GM23338 (cell line): ENCODE data around the gene KIAA1217. TPM values are rescaled to one million over a fixed set of nuclear protein-coding genes. Genes with fewer than 3 reads are reported as not detected.

Experiments
- ATAC-seq: fragments of 200-7000 bp; cut with Tn5 transposase; 3 replicates; pipeline ENCODE4 v1.9.1; 2020
- DNase-seq: peaks from one replicate; pipeline ENCODE4 v3.0.0-alpha.2; 2015; ENCODE audit warnings: low spot score
- H2AFZ ChIP-seq: fragments of 200-600 bp; sonication (generic); 2 replicates; pipeline ENCODE4 v1.8.0; 2016; ENCODE audit warnings: antibody characterized with exemption, mild to moderate bottlenecking, moderate library complexity
- H3F3A ChIP-seq: fragments of 200-600 bp; sonication (generic); replicated peaks from 2 replicates; pipeline ENCODE4 v1.8.0; 2017; ENCODE audit warnings: antibody characterized with exemption, mixed run types, low read depth
- H3K27ac ChIP-seq: fragments of 200-600 bp; sonication (generic); 2 replicates; pipeline ENCODE4 v1.6.1; 2016; ENCODE audit warnings: low read depth
- H3K27me3 ChIP-seq: fragments of 200-600 bp; sonication (generic); 2 replicates; pipeline ENCODE4 v1.8.0; 2016; ENCODE audit warnings: mild to moderate bottlenecking, mixed run types, moderate library complexity; ENCODE audit not compliant: insufficient read depth
- H3K36me3 ChIP-seq: fragments of 200-600 bp; sonication (generic); 2 replicates; pipeline ENCODE4 v1.8.0; 2016; ENCODE audit warnings: mild to moderate bottlenecking; ENCODE audit not compliant: insufficient read depth
- H3K4me1 ChIP-seq: fragments of 200-600 bp; sonication (generic); 2 replicates; pipeline ENCODE4 v1.8.0; 2016; ENCODE audit warnings: mild to moderate bottlenecking, moderate library complexity; ENCODE audit not compliant: insufficient read depth
- H3K4me2 ChIP-seq: fragments of 200-600 bp; sonication (generic); 2 replicates; pipeline ENCODE4 v1.7.1; 2017; ENCODE audit warnings: mixed run types
- H3K4me3 ChIP-seq: fragments of 200-600 bp; sonication (generic); 2 replicates; pipeline ENCODE4 v1.6.1; 2016; ENCODE audit warnings: mixed run types
- H3K79me2 ChIP-seq: fragments of 200-600 bp; sonication (generic); replicated peaks from 2 replicates; pipeline ENCODE4 v1.8.0; 2017; ENCODE audit warnings: mild to moderate bottlenecking; ENCODE audit not compliant: insufficient read depth
- H3K9me2 ChIP-seq: fragments of 200-600 bp; sonication (generic); 2 replicates; pipeline ENCODE4 v1.8.0; 2017; ENCODE audit not compliant: insufficient read depth
- H4K20me1 ChIP-seq: fragments of 200-600 bp; sonication (generic); replicated peaks from 2 replicates; pipeline ENCODE4 v1.8.0; 2017; ENCODE audit warnings: mild to moderate bottlenecking; ENCODE audit not compliant: insufficient read depth
- H3K27ac Mint-ChIP-seq: 2 replicates; pipeline ENCODE4 v1.8.0; 2020; ENCODE audit warnings: inconsistent platforms, mild to moderate bottlenecking, moderate library complexity, mixed read lengths
- H3K27me3 Mint-ChIP-seq: 3 replicates; pipeline ENCODE4 v1.8.0; 2022; ENCODE audit warnings: low read depth, mild to moderate bottlenecking, moderate library complexity, mixed read lengths, inconsistent platforms; ENCODE audit not compliant: insufficient read depth, poor library complexity
- H3K36me3 Mint-ChIP-seq: 3 replicates; pipeline ENCODE4 v1.8.0; 2021; ENCODE audit warnings: low read depth, mild to moderate bottlenecking, inconsistent platforms, moderate library complexity, mixed read lengths
- H3K4me1 Mint-ChIP-seq: 3 replicates; pipeline ENCODE4 v1.8.0; 2020; ENCODE audit warnings: mild to moderate bottlenecking, inconsistent platforms, mixed read lengths
- H3K4me3 Mint-ChIP-seq: 3 replicates; pipeline ENCODE4 v1.8.0; 2021; ENCODE audit warnings: moderate library complexity, mild to moderate bottlenecking, inconsistent platforms, mixed read lengths
- H3K9me3 Mint-ChIP-seq: 3 replicates; pipeline ENCODE4 v1.8.0; 2020; ENCODE audit warnings: moderate library complexity, mild to moderate bottlenecking, inconsistent platforms, mixed read lengths
- CREB1 ChIP-seq: fragments of 250-450 bp; sonication (Bioruptor Pico); IDR thresholded peaks from 2 replicates; pipeline ENCODE4 v1.5.0; 2020; ENCODE audit warnings: low read depth, mild to moderate bottlenecking, moderate library complexity
- CTCF ChIP-seq, 2 experiments: fragments of 200-600 bp in 1 of 2; sonication (generic) in 1 of 2; conservative IDR thresholded peaks; 2 replicates each; pipeline versions ENCODE4 v1.5.1 to v1.6.1; 2016 to 2017; ENCODE audit warnings: antibody characterized with exemption in 2 of 2, low read depth in 2 of 2, mild to moderate bottlenecking in 2 of 2, moderate library complexity in 1 of 2
- EZH2 ChIP-seq: fragments of 200-600 bp; sonication (generic); IDR thresholded peaks from one replicate; pipeline ENCODE4 v1.8.0; 2017; ENCODE audit warnings: antibody characterized with exemption, mild to moderate bottlenecking, low read depth; ENCODE audit not compliant: unreplicated experiment
- EZH2phosphoT487 ChIP-seq: fragments of 200-600 bp; sonication (generic); IDR thresholded peaks from one replicate; pipeline ENCODE4 v1.8.1; 2018; ENCODE audit warnings: antibody characterized with exemption; ENCODE audit not compliant: unreplicated experiment
- NANOG ChIP-seq: IDR thresholded peaks from 2 replicates; pipeline ENCODE4 v1.6.1; 2016; ENCODE audit warnings: antibody characterized with exemption, borderline replicate concordance
- STAT1 ChIP-seq: IDR thresholded peaks from one replicate; pipeline ENCODE4 v1.6.1; 2016; ENCODE audit warnings: antibody characterized with exemption; ENCODE audit not compliant: unreplicated experiment
- ZNF114 ChIP-seq: fragments of 250-450 bp; sonication (Bioruptor Pico); IDR thresholded peaks from 2 replicates; pipeline ENCODE4 v1.5.0; 2020; ENCODE audit warnings: mild to moderate bottlenecking, moderate library complexity
- polyA plus RNA-seq: library from polyadenylated mRNA; unstranded; fragments of >200 nt; fragmentation: Nextera tagmentation; extraction: Ambion mirVana; gene quantifications from 2 replicates; pipeline ENCODE4 v1.2.1, GENCODE V29; 2016
- total RNA-seq: library from RNA; depleted of rRNA; stranded (reverse); fragments of >200 nt; shearing (Covaris generic); gene quantifications from 2 replicates; pipeline ENCODE4 v1.2.3, GENCODE V29; 2014
- TF ChIP-seq, protein P1 (sequence below): fragments of 250-450 bp; sonication (Bioruptor Pico); IDR thresholded peaks from 2 replicates; pipeline ENCODE4 v1.5.0; 2020; ENCODE audit warnings: mild to moderate bottlenecking, moderate library complexity
- TF ChIP-seq, protein P2 (sequence below): IDR thresholded peaks from one replicate; pipeline ENCODE4 v1.6.1; 2018; ENCODE audit warnings: antibody characterized with exemption; ENCODE audit not compliant: unreplicated experiment

Gene KIAA1217
- total and polyA plus RNA-seq, 2 experiments from 2014 or later: 6.4 to 9.1 TPM

DNA sequence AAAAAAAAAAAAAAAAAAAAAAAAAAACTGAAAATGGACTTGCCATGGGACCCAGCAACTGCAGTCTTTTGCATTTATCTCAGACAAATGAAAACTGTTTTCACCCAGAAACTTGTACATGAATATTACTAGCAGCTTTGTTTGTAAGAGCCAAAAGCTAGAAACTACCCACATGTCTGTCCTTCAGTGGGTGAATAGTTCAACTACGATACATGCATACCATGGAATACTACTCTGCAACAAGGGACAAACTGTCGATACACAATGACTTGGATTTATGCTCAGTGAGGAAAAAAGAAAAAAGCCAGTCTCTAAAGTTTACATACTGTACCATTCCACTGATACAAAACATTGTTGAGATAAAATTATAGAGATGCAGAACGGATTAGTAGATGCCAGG is 195.6 kb downstream of the KIAA1217 start:
- Histone ChIP-seq H3K9me2 (no peaks in the 10 kb centered on the region), H3K36me3 (no peaks in the 10 kb centered on the region), H3K79me2 (no peaks in the 10 kb centered on the region), H3K27ac (no peak overlapping the region), H3F3A (no peaks in the 10 kb centered on the region), H3K4me2 (no peak overlapping the region), H3K4me3 (no peak overlapping the region), H4K20me1 (no peaks in the 10 kb centered on the region; the same call in 1 of the 2 replicates), H2AFZ (no peak overlapping the region), H3K4me1 (no peaks in the 10 kb centered on the region), H3K27me3 (no peaks in the 10 kb centered on the region)
- no peak overlapping the region for H3K4me3 Mint-ChIP-seq
- H3K9me3 Mint-ChIP-seq: no peaks in the 10 kb centered on the region
- TF ChIP-seq, protein P1, sequence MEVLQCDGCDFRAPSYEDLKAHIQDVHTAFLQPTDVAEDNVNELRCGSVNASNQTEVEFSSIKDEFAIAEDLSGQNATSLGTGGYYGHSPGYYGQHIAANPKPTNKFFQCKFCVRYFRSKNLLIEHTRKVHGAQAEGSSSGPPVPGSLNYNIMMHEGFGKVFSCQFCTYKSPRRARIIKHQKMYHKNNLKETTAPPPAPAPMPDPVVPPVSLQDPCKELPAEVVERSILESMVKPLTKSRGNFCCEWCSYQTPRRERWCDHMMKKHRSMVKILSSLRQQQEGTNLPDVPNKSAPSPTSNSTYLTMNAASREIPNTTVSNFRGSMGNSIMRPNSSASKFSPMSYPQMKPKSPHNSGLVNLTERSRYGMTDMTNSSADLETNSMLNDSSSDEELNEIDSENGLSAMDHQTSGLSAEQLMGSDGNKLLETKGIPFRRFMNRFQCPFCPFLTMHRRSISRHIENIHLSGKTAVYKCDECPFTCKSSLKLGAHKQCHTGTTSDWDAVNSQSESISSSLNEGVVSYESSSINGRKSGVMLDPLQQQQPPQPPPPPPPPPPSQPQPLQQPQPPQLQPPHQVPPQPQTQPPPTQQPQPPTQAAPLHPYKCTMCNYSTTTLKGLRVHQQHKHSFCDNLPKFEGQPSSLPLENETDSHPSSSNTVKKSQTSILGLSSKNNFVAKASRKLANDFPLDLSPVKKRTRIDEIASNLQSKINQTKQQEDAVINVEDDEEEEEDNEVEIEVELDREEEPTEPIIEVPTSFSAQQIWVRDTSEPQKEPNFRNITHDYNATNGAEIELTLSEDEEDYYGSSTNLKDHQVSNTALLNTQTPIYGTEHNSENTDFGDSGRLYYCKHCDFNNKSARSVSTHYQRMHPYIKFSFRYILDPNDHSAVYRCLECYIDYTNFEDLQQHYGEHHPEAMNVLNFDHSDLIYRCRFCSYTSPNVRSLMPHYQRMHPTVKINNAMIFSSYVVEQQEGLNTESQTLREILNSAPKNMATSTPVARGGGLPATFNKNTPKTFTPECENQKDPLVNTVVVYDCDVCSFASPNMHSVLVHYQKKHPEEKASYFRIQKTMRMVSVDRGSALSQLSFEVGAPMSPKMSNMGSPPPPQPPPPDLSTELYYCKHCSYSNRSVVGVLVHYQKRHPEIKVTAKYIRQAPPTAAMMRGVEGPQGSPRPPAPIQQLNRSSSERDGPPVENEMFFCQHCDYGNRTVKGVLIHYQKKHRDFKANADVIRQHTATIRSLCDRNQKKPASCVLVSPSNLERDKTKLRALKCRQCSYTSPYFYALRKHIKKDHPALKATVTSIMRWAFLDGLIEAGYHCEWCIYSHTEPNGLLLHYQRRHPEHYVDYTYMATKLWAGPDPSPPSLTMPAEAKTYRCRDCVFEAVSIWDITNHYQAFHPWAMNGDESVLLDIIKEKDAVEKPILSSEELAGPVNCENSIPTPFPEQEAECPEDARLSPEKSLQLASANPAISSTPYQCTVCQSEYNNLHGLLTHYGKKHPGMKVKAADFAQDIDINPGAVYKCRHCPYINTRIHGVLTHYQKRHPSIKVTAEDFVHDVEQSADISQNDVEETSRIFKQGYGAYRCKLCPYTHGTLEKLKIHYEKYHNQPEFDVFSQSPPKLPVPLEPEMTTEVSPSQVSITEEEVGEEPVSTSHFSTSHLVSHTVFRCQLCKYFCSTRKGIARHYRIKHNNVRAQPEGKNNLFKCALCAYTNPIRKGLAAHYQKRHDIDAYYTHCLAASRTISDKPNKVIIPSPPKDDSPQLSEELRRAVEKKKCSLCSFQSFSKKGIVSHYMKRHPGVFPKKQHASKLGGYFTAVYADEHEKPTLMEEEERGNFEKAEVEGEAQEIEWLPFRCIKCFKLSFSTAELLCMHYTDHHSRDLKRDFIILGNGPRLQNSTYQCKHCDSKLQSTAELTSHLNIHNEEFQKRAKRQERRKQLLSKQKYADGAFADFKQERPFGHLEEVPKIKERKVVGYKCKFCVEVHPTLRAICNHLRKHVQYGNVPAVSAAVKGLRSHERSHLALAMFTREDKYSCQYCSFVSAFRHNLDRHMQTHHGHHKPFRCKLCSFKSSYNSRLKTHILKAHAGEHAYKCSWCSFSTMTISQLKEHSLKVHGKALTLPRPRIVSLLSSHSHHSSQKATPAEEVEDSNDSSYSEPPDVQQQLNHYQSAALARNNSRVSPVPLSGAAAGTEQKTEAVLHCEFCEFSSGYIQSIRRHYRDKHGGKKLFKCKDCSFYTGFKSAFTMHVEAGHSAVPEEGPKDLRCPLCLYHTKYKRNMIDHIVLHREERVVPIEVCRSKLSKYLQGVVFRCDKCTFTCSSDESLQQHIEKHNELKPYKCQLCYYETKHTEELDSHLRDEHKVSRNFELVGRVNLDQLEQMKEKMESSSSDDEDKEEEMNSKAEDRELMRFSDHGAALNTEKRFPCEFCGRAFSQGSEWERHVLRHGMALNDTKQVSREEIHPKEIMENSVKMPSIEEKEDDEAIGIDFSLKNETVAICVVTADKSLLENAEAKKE (CRISPR knock-in tag): no peak
- no peak for TF ChIP-seq STAT1
- no peak overlapping the region for H3K27ac Mint-ChIP-seq
- ATAC-seq (no peak), DNase-seq (no peak)
- peaks cover 5% of the 10 kb centered on the region; the same call in 1 of the 3 replicates for H3K4me1 Mint-ChIP-seq
- H3K27me3 Mint-ChIP-seq: peaks cover 3% of the 10 kb centered on the region
- H3K36me3 Mint-ChIP-seq: no peaks in the 10 kb centered on the region

DNA sequence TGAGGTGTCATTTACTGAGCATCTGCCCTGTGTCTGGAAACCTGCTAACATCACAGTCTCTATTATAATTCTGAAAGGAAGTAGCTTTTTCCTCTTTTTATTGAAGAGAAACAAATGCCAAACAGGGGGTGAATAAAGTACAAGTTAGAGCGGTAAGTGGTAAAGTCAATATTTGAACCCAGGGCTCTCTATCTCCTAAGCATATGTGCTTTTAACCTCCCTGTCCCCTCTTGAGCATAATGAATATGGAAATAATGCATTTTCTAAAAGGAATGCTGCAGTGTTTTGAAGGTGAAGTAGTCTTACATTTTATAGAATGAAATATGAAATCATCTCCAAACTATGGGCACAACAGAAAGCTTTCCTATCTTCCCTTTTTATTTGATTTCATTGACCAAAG is 196.7 kb downstream of the KIAA1217 start:
- no peaks in the 10 kb centered on the region for H3F3A ChIP-seq
- Mint-ChIP-seq H3K27ac (no peak overlapping the region), H3K27me3 (peaks cover 3% of the 10 kb centered on the region), H3K4me3 (no peak overlapping the region), H3K36me3 (no peaks in the 10 kb centered on the region), H3K4me1 (peaks cover 5% of the 10 kb centered on the region; the same call in 1 of the 3 replicates), H3K9me3 (no peaks in the 10 kb centered on the region)
- no peak for ATAC-seq
- H3K4me2 ChIP-seq: no peak overlapping the region
- H3K79me2 ChIP-seq: no peaks in the 10 kb centered on the region
- no peaks in the 10 kb centered on the region for H3K4me1 ChIP-seq
- no peak overlapping the region for H2AFZ ChIP-seq
- no peaks in the 10 kb centered on the region; the same call in 1 of the 2 replicates for H3K27me3 ChIP-seq
- H3K27ac ChIP-seq: no peak overlapping the region
- H4K20me1 ChIP-seq: no peaks in the 10 kb centered on the region; the same call in 1 of the 2 replicates
- no peaks in the 10 kb centered on the region for H3K9me2 ChIP-seq
- no peak overlapping the region for H3K4me3 ChIP-seq
- H3K36me3 ChIP-seq: no peaks in the 10 kb centered on the region
- no peak for DNase-seq
- TF ChIP-seq CREB1 (CRISPR knock-in tag) (no peak), NANOG (no peak), EZH2 (no peak), CTCF (conservative IDR thresholded peaks at IDR 0.05; ENCODE audit: low read depth in 2 of 2) (no peak), STAT1 (no peak), ZNF114 (CRISPR knock-in tag) (no peak), EZH2phosphoT487 (no peak)
- TF ChIP-seq, protein P2, sequence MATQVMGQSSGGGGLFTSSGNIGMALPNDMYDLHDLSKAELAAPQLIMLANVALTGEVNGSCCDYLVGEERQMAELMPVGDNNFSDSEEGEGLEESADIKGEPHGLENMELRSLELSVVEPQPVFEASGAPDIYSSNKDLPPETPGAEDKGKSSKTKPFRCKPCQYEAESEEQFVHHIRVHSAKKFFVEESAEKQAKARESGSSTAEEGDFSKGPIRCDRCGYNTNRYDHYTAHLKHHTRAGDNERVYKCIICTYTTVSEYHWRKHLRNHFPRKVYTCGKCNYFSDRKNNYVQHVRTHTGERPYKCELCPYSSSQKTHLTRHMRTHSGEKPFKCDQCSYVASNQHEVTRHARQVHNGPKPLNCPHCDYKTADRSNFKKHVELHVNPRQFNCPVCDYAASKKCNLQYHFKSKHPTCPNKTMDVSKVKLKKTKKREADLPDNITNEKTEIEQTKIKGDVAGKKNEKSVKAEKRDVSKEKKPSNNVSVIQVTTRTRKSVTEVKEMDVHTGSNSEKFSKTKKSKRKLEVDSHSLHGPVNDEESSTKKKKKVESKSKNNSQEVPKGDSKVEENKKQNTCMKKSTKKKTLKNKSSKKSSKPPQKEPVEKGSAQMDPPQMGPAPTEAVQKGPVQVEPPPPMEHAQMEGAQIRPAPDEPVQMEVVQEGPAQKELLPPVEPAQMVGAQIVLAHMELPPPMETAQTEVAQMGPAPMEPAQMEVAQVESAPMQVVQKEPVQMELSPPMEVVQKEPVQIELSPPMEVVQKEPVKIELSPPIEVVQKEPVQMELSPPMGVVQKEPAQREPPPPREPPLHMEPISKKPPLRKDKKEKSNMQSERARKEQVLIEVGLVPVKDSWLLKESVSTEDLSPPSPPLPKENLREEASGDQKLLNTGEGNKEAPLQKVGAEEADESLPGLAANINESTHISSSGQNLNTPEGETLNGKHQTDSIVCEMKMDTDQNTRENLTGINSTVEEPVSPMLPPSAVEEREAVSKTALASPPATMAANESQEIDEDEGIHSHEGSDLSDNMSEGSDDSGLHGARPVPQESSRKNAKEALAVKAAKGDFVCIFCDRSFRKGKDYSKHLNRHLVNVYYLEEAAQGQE: no peak
